HL-60/S4 treated with retinoic acid at 250 ng/mL for 4 days and 3 days (cell line): ENCODE data around the gene ATPAF2.

Experiments
- in situ Hi-C: fragments of 300-500 bp; cut with MboI; formaldehyde crosslinking; loops from 2 replicates; pipeline ENCODE4 v1.7.0; 2022; ENCODE audit warnings: low sequenced_read_pairs

Gene ATPAF2

DNA sequence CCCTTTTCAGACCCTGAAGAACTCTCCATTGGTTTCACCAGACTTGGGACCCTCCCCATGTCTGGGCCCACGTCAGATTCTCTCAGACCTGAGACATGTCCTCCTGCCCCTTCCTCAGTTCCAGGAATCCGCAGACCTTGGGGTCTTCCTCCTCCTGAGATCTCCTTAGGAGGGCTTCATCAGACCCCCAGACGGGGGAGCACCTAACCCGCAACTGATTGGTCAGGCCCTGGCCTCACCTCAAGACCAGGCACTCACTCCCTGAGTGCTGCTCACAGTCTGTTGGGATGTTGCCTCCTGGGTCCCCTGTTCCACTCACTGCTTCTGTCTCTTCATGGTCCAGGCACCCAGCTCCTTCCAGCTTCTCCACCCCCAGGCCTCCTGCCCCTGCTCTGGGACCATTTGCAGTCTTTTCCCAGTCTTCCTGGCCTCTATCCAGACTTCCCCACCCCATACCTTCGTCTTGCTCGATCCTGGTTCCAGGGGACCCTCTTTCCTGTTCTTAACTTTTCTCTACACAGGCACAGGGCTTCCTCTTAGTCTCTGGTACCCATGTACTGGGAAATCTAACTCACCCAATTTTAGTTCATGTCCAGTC is 1.4 kb upstream of the ATPAF2 start:
- in situ Hi-C loops, result loop anchor here (25.0 kb wide), 1 partner anchor 678 kb away; no protein-coding TSS in a partner anchor

DNA sequence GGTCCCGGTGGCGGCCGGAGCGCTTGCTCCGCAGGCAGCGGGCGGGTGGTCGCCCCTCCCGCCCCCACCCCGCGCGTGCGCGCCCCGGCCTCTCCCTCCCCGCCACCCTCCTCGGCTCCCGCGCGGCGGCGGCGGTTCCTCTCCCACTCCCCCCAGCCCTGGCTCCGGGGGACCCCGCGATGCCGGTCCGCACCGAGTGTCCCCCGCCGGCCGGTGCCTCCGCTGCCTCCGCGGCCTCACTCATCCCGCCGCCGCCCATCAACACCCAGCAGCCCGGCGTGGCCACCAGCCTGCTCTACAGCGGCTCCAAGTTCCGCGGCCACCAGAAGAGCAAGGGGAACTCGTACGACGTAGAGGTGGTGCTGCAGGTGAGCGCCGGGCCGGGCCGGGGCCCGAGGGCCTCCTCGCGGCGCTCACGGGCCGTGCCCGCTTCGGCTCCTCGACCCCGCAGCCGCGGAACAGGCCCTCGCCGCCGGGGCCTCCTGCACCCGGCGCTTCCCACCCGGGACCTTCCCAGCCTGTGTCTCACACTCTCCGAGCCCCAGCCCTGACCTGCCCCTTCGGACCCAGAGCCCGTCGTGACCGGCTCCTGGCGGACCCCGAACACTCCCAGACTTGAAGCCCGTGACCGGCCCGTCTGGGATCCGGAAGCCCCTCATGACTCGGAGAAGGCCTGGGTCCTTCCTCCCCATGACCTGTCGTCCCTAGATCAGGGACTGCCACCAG is 730 bp upstream of the ATPAF2 start:
- in situ Hi-C loops, result loop anchor here (25.0 kb wide), 1 partner anchor 677 kb away; no protein-coding TSS in a partner anchor

DNA sequence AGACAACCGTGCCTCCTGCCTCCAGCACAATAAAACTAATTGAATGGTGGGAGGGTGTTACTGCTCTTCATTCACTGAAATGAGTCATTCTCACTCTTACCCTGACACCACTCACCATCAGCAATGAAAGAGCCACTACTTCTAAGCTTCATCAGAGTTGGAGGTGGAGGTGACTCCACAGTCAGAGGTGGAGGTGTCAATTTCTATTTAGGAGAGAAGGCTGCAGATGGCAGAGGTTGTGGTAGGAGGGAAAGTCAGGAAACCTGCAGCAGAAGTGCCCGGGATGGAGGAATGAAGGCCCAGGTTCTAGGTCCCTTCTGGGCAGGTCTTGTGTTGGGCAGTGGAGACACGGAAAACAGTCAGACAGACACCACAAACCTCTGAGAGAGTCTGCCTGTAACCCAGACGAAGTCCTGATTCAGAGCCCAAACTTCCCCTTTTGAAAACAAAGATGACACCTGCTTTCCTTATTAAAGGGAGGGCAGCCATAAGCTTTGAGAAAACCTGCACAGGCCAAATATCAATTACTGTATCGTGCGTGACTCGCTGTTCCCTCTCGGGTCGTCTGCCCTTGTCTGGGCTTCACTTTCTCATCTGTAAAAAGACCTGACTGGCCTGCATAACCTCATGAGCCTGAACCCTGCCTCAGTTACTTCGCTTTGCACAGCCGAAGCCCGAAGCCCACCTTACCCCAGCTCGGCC is 668 bp downstream of the ATPAF2 start:
- in situ Hi-C loops, result loop anchor here (25.0 kb wide), 1 partner anchor 676 kb away; no protein-coding TSS in a partner anchor

DNA sequence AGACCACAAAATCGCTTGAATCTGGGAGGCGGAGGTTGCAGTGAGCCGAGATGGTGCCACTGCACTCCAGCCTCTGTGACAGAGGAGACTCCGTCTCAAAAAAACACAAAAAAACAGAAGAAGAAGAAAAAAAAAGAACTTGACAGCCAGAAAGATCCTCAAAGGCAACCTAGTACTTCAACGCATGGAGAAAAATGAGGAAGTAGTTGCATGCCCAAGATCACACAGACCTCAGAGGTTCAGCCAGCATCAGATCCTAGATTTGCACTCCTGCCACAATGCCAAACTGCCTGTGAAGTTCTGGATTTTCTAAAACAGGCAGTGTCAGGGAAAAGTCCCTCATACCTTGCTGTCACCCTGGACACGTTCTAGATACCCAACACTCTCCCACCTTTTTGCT is 1.5 kb downstream of the ATPAF2 start:
- in situ Hi-C loops, result loop anchor here (25.0 kb wide), 1 partner anchor 675 kb away; no protein-coding TSS in a partner anchor

DNA sequence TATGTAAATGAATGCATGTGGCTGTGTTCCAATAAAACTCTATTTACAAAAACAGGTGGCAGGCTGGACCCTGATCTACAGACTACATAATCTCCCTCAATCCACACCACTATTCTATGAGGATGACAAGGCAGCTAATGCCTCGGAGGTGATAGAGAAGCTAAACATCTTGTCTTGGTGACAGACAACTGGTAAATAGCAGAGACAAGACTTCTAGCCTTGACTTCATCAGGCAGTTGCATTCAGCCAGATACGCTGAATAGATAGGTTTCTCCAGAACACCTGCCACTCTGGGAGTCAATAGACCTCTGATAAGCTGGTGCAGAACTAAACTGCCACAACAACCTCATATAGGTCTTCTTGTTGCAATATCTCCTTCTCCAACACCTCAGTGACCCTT is 3.3 kb downstream of the ATPAF2 start:
- in situ Hi-C loops, result loop anchor here (25.0 kb wide), 1 partner anchor 673 kb away; no protein-coding TSS in a partner anchor

DNA sequence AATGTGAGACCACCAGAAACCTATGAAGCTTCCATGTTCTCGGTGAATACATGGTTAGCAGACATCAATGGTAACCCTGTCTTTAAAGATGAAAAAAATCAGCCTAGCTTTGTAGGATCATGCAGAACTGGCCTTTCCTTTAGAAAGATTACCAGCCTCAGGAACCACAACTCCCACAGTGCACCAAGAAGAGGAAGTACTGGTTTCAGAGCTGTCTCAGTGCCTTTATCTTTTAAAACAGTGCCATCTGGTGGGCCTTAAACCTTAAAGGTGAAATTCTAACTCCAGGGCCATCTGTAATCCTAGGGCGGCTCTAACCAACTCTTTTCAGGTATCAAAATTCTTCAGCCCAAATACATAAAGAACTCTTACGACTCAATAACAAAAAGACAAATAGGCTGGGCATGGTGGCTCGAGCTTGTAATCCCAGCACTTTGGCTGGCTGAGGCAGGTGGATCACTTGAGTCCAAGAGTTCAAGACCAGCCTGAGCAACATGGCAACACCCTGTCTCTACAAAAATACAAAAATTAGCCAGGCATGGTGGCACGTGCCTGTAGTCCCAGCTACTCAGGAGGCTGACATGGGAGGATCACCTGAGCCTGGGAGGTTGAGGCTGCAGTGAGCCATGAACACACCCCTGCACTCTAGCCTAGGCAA is 5.4 kb downstream of the ATPAF2 start:
- in situ Hi-C loops, result loop anchor here (25.0 kb wide), 1 partner anchor 671 kb away; no protein-coding TSS in a partner anchor

DNA sequence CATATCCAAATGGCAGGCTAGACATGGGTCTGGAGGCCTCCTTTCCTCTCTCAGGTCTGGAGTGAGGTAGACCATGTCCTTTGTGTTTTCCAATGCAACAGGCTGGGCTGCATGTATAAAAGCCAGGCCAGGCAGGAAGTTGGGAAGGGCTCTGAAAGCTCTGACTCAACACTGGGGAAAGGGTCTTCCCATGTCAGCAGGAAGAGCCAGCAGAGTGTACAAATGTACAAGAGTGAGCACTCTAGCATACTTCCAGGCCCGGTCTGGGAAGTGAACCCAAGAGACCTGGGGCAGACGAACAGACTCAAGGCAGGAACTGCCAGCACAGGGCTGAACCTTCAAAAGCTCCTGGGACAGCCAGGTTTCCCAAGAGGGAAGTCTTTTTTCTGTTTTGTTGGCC is 7.0 kb downstream of the ATPAF2 start:
- in situ Hi-C loops, result loop anchor here (25.0 kb wide), 1 partner anchor 670 kb away; no protein-coding TSS in a partner anchor

DNA sequence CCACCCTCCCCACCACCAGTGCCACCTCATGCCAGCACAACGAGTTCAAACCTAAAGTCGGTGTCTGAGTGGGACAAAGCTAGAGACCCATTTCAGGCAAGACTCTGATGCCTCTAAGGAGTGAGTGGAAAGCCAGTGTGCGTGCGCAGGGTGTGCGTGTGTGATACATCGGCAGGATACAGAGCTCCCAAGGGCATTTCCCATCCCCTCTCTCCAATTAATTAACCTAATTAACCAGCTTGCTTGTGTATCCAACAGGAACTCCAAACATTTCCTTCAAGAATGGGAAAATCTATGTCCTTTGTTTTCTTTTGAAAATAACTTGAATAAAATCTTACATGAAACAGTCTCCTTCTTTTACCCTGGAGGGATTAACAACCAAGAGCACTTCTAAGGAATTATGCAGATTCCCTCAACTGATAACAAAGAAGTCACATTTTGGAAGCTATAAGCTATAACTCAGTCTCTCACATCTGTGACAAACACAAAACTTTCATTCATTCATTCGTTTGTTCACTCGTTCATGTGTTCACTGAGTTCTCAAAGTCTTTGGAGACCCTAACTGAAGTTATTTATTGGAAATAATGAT is 9.9 kb downstream of the ATPAF2 start:
- in situ Hi-C loops, result loop anchor here (25.0 kb wide), 1 partner anchor 667 kb away; no protein-coding TSS in a partner anchor

DNA sequence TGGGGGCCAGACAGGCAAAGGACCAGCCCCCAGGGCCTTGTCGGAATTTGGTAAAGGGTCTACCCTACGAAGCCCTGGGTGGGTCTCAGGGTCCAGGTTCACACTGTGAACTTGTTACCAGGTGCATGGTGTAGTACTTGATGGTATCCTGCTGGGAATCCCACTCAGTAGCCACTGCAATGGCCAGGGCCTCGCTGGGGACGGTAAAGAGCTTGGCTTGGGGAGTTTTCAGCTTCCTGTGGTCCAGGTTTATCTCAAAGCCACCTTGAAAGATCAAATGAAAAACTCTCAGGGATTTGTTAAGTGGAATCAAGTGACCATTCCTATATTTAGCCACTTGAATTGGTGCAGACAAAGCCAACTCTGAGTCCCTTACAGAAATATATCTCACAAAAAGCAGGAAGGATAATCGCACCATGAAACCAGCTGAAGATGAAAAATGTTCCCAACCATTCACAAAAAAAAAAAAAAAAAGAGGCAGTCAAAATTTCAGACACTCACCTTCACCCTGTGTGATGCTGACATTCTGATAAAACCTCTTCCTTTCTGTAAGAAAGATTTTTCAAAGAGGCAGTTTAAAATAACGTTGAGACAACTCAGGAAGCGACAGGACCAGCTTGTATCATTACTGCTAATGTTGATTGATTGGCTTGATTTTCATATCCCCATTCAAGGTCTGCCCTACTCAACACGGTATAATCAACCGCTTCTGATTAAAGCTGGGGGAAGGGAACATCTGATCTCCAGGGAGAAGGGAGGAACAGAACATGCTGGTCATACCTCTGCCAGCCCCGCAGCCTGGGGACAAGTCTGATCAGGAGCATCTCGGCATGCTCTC is 10.6 kb downstream of the ATPAF2 start:
- in situ Hi-C loops, result loop anchor here (25.0 kb wide), 1 partner anchor 666 kb away; no protein-coding TSS in a partner anchor

DNA sequence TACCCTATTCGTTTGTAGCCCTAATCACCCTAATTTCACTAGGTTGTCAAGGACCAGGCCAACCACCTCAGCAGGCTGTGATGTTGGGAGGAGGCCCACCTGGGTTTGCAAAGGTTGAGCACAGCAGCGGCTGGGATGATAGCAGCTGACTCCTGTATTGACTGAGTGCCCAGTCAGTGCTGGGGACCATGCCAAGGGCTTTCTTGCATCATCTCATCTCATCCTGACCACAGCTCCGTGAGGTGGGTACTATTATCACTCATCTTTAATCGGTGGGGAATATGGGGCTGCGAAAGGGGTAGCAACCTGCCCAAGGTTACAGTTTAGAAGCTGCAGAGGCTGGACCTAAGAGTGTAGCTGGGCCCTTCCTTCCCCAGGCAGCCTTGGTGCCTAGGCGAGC is 11.7 kb downstream of the ATPAF2 start:
- in situ Hi-C loops, result loop anchor here (25.0 kb wide), 1 partner anchor 665 kb away; no protein-coding TSS in a partner anchor

DNA sequence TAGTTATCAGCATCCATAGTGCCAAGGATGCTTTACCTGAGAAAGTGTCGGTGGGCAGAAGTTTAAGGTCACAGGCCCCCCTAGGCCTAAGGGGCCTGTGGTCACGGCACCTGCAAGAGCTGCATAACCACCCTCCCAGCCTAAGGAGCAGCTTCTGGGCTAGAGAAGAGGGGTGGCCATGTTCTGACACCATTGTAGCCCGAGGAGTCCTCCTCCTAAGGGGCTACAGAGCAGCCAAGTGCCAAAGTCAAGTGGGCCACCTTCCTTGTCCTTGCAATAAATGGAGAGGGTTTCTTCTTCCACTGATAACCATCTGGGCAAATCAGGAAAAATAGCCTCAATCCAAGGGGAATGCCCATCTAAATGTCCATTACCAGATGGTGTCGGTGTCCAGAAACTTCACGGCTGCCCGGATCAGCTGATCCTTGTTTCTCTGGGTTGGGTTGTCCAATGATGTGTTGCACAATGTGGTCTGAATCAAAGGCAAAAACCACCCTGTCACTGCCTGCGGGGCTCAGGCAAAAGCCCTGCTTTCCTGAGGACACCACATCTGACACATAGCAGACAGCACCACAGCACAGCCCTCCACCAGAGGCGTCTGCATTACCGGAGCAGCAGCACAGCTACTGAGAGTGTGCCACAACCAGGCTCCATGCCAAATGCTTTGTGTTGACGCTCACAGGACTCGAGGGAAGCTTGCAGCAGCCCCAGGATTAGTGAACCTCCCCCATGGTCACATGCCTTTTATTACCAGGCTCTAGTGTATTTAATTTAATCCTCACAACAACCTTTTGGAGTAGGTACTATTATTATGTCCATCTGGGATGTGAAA is 12.8 kb downstream of the ATPAF2 start:
- in situ Hi-C loops, result loop anchor here (25.0 kb wide), 1 partner anchor 664 kb away; no protein-coding TSS in a partner anchor

DNA sequence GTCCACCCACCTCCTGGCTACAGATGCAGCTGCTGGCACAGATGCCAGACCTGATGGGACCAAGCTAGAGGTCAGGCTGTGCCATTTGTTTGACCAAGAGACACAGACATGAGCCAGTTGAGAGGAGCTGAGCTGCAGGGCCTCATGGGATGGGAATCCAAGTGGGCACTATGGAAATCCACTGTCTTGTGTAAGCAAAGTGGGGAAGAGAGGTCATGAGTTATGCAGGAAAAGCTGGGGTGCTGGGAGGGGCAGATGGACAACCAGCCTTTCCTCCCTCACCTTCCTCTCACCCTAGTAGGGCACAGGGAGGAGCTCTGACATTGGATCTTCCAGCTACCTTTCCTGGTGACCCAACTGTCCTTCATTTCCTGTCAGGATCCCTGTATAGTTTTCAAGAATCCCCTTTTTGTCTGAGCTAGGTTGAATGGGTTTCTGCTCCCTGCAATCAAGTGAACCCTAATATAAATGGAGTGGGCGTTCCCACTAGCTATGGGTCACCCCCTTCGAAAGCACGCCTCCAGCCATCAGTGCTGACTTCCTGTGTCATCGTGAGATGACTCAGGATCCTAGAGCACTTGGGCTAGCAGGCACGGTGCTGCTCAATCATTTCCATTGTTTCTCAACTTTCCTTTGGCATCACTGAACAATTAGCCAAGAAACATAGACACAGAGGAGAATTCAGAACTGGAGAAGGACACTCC is 13.6 kb downstream of the ATPAF2 start:
- in situ Hi-C loops, result loop anchor here (25.0 kb wide), 1 partner anchor 663 kb away; no protein-coding TSS in a partner anchor

DNA sequence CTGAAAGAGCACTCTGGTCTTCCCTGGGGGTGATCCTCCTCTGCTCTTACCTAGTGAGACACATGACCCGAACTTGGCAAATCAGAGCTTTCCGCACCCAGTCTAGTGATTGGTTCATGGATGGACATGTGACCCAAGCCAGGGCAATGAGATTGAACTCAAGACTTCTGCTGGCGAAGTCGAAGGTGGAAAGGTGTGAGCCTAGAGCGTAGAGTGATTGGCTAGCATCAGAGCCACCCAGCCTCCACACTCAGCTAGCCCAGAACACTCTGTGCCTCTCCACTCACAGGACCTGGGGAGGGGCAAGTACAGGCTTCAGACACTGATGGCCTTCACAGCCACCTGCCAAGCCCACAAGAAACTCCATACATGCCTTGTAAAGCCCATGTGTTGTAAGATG is 17.6 kb downstream of the ATPAF2 start:
- in situ Hi-C loops, result no loop called here

DNA sequence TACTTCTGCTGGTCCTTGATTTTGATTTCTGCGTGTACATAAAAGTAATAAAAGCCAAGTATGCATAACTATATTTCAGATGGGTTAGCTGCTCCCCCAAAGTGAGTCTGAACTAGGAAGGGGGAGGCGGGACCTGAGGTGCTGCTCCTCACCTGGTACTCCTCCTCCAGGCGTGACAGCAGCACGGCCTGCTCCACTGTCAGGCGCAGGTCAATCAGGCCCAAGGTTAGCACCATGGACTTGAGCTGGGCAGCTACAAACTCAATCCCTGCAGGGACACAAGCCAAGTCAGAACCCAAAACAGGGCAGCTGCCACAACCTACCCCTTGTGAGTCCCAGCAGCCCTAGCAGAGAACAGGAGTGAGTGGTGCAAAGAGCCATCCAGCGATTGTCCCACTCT is 18.0 kb downstream of the ATPAF2 start:
- in situ Hi-C loops, result no loop called here

DNA sequence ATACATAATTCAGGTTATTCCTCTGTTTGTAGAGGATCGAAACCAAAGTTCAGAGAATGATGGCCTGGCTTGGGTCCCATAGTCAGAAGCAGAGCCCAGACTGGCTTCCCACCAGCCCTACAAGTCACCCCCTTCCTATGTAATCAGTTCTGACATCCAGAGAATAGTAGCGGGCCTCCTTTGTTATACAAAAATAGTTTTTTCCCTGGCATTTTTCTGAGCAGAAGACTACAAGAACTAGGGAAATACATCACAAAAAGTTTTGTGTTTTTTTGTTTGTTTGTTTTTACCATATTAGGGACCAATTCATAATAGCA is 19.2 kb downstream of the ATPAF2 start:
- in situ Hi-C loops, result no loop called here

DNA sequence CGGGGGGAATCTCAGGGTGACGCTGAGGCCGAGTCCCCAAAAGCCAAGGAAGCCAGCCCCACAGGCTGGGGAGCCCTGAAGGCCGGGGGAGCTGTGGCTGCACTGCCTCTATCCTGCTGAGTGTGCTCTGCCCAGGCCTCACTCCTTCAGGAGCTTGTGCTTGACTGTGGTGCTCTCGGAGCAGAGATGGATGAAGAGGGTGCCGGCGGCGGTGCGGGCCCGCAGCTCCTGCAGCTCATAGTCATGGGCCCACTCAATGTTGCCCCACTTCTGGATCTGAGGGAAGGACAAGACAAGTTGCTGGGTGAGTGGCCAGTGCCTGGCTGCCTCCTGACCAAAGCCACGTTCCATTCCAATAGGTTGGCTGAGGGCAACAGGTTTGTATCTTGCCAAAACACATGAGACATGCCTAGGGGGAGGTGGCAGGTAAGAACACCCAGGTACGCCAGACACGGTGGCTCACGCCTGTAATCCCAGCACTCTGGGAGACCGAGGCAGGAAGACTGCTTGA is 20.5 kb downstream of the ATPAF2 start:
- in situ Hi-C loops, result no loop called here

DNA sequence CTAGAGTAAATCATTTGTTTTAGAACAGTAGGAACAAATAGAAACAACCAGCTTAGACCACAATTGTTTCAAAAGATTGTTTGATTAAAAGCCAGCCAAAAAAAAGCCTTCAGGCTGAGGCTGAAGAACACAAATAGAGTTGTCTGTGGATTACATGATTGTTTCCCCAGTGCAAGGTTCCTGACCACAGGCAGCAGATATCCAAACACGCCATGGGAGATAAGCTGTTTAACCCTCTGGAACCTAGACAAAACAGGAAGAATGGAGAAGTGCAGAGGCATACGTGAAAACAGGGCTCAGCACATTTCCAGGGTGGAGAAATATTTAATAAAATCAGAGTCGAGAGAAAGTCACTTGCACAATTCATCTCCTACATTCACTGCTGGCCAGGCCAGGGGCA is 21.0 kb downstream of the ATPAF2 start:
- in situ Hi-C loops, result no loop called here

DNA sequence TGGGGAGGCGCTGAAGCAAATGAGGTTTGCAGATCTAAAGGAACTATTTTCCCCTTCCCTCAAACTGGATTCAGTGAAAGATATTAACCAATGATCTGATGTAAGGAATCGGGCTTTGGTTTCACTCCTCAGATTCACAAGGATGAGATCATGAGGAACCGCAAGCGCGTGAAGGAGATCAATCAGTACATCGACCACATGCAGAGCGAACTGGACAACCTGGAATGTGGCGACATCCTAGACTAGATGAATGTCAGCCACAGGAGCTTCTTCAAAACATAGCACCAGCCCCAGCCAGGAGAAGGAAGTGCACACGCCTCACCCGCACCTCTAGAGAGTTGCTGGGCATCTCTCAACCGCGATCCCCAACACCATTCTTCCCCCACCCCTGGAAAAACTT is 22.5 kb downstream of the ATPAF2 start:
- in situ Hi-C loops, result no loop called here
